HEK293T (cell line): ENCODE data around the gene CEP20.
"Not testable (repeated sequence)": the region's sequence is repeated elsewhere in the genome, so short reads cannot be mapped to it uniquely, and the experiment has no call there.

ENCODE experiments used
- CTCF ChIA-PET: fragments of 350-600 bp; formaldehyde crosslinking; extraction: SDS; loops from one replicate; lab custom pipeline; 2021; ENCODE audit warnings: antibody characterized with exemption, inconsistent platforms; lab: Yijun Ruan, JAX
- POLR2A ChIA-PET: fragments of 350-600 bp; formaldehyde crosslinking; extraction: SDS; loops from one replicate; lab custom pipeline; 2020; ENCODE audit warnings: antibody characterized with exemption, inconsistent platforms; lab: Yijun Ruan, JAX
- DNase-seq: peaks from one replicate; pipeline ENCODE4 v3.0.0; 2012; ENCODE audit warnings: mixed read lengths; ENCODE audit errors: extremely low spot score
- ARNT ChIP-seq: fragments of 450-650 bp; IDR thresholded peaks from 2 replicates; pipeline ENCODE4 v1.6.1; 2017; ENCODE audit warnings: mild to moderate bottlenecking
- BHLHE40 ChIP-seq: fragments of 450-650 bp; IDR thresholded peaks from 2 replicates; pipeline ENCODE4 v1.6.1; 2016; ENCODE audit warnings: mild to moderate bottlenecking, moderate library complexity, borderline replicate concordance
- CTBP1 ChIP-seq: fragments of 450-650 bp; IDR thresholded peaks from 2 replicates; pipeline ENCODE4 v1.6.1; 2016; ENCODE audit warnings: borderline replicate concordance
- ELF4 ChIP-seq: fragments of 450-650 bp; IDR thresholded peaks from 2 replicates; pipeline ENCODE4 v1.6.1; 2017; ENCODE audit warnings: antibody characterized with exemption
- FOXA1 ChIP-seq: fragments of 450-650 bp; IDR thresholded peaks from 2 replicates; pipeline ENCODE4 v1.6.1; 2016; ENCODE audit warnings: mild to moderate bottlenecking
- FOXK2 ChIP-seq: fragments of 450-650 bp; IDR thresholded peaks from 2 replicates; pipeline ENCODE4 v1.6.1; 2016; ENCODE audit warnings: mild to moderate bottlenecking
- FOXM1 ChIP-seq: fragments of 450-650 bp; IDR thresholded peaks from 2 replicates; pipeline ENCODE4 v1.6.1; 2017; ENCODE audit warnings: mild to moderate bottlenecking, borderline replicate concordance
- HDGF ChIP-seq: fragments of 450-650 bp; IDR thresholded peaks from 2 replicates; pipeline ENCODE4 v1.6.1; 2017; ENCODE audit warnings: antibody characterized with exemption, borderline replicate concordance
- L3MBTL2 ChIP-seq: fragments of 450-650 bp; conservative IDR thresholded peaks from 2 replicates; pipeline ENCODE4 v1.6.1; 2016; ENCODE audit warnings: mild to moderate bottlenecking
- LEF1 ChIP-seq: fragments of 450-650 bp; IDR thresholded peaks from 2 replicates; pipeline ENCODE4 v1.6.1; 2017; ENCODE audit warnings: mild to moderate bottlenecking, borderline replicate concordance
- NFRKB ChIP-seq: fragments of 450-650 bp; IDR thresholded peaks from 2 replicates; pipeline ENCODE4 v1.6.1; 2016; ENCODE audit warnings: mild to moderate bottlenecking, moderate library complexity
- SP1 ChIP-seq: fragments of 450-650 bp; IDR thresholded peaks from 2 replicates; pipeline ENCODE4 v1.6.1; 2017
- SUZ12 ChIP-seq: fragments of 450-650 bp; IDR thresholded peaks from 2 replicates; pipeline ENCODE4 v1.6.1; 2016; ENCODE audit warnings: mild to moderate bottlenecking
- TARDBP ChIP-seq: fragments of 450-650 bp; IDR thresholded peaks from 2 replicates; pipeline ENCODE4 v1.6.1; 2016
- ZNF384 ChIP-seq: fragments of 450-650 bp; IDR thresholded peaks from 2 replicates; pipeline ENCODE4 v1.6.1; 2016
- TF ChIP-seq, protein P1 (sequence below): fragments of 450-650 bp; IDR thresholded peaks from 2 replicates; pipeline ENCODE4 v1.6.1; 2016

CEP20 gene

GRCh38 chr16:15928261-15929104 is 40.1 kb upstream of the CEP20 start:
- POLR2A ChIA-PET: no interaction called here
- DNase-seq: no peak
- no peak for TF ChIP-seq ARNT
- no peak for TF ChIP-seq LEF1
- TF ChIP-seq BHLHE40: no peak
- TF ChIP-seq, protein P1, sequence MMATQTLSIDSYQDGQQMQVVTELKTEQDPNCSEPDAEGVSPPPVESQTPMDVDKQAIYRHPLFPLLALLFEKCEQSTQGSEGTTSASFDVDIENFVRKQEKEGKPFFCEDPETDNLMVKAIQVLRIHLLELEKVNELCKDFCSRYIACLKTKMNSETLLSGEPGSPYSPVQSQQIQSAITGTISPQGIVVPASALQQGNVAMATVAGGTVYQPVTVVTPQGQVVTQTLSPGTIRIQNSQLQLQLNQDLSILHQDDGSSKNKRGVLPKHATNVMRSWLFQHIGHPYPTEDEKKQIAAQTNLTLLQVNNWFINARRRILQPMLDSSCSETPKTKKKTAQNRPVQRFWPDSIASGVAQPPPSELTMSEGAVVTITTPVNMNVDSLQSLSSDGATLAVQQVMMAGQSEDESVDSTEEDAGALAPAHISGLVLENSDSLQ: no peak
- TF ChIP-seq TARDBP: no peak
- TF ChIP-seq SUZ12: no peak
- TF ChIP-seq L3MBTL2: no peak
- no peak for TF ChIP-seq CTBP1
- TF ChIP-seq ZNF384: no peak
- no peak for TF ChIP-seq NFRKB
- no peak for TF ChIP-seq HDGF
- no peak for TF ChIP-seq FOXM1
- TF ChIP-seq FOXA1: no peak
- TF ChIP-seq SP1: no peak
- no peak for TF ChIP-seq ELF4
- TF ChIP-seq FOXK2: no peak
- CTCF ChIA-PET: interaction anchor here (0.6 kb wide), 1 partner anchor 134 kb away, joined by 3 read pairs; no protein-coding TSS in a partner anchor

DNA sequence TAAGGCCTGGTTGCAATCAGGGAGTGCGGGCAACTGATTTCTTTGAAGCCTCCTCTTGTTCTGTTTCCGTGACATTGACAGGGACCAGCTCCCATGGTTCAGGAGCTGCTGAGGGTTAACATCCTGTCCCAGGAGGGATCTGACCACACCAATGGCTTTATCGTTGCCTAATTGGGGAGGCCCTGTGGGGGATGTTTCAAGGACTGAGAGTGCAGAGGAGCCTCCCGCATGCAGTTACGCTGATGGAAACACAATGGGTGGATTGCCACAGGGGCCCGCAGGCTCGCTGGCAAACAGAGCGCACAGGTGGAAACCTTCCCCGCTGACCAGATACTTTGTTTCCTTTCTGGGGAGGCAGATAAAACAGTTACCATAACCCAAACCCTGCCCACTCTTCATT is 37.2 kb upstream of the CEP20 start:
- POLR2A ChIA-PET: no interaction called here
- DNase-seq: no peak
- CTCF ChIA-PET: no interaction called here
- TF ChIP-seq FOXA1: no peak
- TF ChIP-seq FOXM1: no peak
- no peak for TF ChIP-seq ARNT
- TF ChIP-seq, protein P1: no peak
- no peak for TF ChIP-seq HDGF
- no peak for TF ChIP-seq FOXK2
- TF ChIP-seq BHLHE40: no peak
- TF ChIP-seq NFRKB: no peak
- TF ChIP-seq L3MBTL2: no peak
- TF ChIP-seq ELF4: no peak
- no peak for TF ChIP-seq SP1

- CTCF ChIA-PET: interaction anchor here (0.6 kb wide), 1 partner anchor 198 kb away, joined by 5 read pairs; no protein-coding TSS in a partner anchor
- POLR2A ChIA-PET: no interaction called here
- DNase-seq: no peak
- no peak for TF ChIP-seq SP1
- TF ChIP-seq ZNF384: no peak
- TF ChIP-seq, protein P1: no peak
- no peak for TF ChIP-seq NFRKB
- TF ChIP-seq FOXA1: no peak
- no peak for TF ChIP-seq TARDBP
- no peak for TF ChIP-seq LEF1
- TF ChIP-seq FOXM1: no peak
- no peak for TF ChIP-seq SUZ12
- no peak for TF ChIP-seq L3MBTL2
- TF ChIP-seq FOXK2: no peak
- no peak for TF ChIP-seq BHLHE40
- no peak for TF ChIP-seq HDGF
- TF ChIP-seq ELF4: no peak
- no peak for TF ChIP-seq CTBP1
- TF ChIP-seq ARNT: no peak
Measured at GRCh38 chr16:15924996-15925395, 36.6 kb upstream of the CEP20 start.

DNA sequence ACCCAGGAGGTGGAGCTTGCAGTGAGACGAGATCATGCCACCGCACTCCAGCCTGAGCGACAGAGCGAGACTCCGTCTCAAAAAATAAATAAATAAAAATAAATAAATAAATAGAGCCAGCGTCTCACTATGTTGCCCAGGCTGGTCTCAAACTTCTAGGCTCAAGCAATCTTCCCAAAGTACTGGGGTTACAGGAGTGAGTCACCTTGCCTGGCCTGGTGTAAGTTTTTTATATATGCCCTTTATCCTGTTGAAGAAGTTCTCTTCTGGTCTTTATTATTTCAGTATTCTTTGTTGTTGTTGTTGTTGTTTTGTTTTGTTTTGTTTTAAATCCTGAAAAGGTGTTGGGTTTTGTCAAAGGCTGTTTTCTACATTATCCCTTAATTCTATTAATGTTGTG is 30.9 kb upstream of the CEP20 start:
- ChIA-PET POLR2A (no interaction called here), CTCF (no interaction called here)
- TF ChIP-seq NFRKB (no peak), SUZ12 (no peak), FOXM1 (no peak), L3MBTL2 (no peak), HDGF (no peak), ZNF384 (no peak), FOXK2 (no peak), FOXA1 (no peak), BHLHE40 (no peak), CTBP1 (no peak), TARDBP (no peak)
- TF ChIP-seq, protein P1: no peak
- DNase-seq: no peak

- POLR2A ChIA-PET, CTCF ChIA-PET, DNase-seq: not testable (repeated sequence)
Measured at GRCh38 chr16:15918314-15918713, 29.9 kb upstream of the CEP20 start.

- ChIA-PET CTCF (no interaction called here), POLR2A (no interaction called here)
- no peak for DNase-seq
- TF ChIP-seq FOXK2 (no peak), FOXA1 (no peak), ELF4 (no peak), TARDBP (no peak), LEF1 (no peak), SUZ12 (no peak), BHLHE40 (no peak), NFRKB (no peak), L3MBTL2 (no peak), ARNT (no peak), FOXM1 (no peak), CTBP1 (no peak), ZNF384 (no peak), SP1 (no peak), HDGF (no peak)
- TF ChIP-seq, protein P1: no peak
Measured at GRCh38 chr16:15916323-15916722, 27.9 kb upstream of the CEP20 start.
